H9 (cell line): Measurements from ENCODE around the gene GRAP2. TPM values are rescaled to one million over a fixed set of nuclear protein-coding genes. Genes with fewer than 3 reads are reported as not detected.

Experiments
- DNase-seq: peaks from one replicate; pipeline ENCODE4 v3.0.0-alpha.2; 2017
- H2AFZ ChIP-seq: one replicate; pipeline ENCODE4 v1.6.1; 2013; ENCODE audit warnings: mild to moderate bottlenecking, low read length, control low read depth, moderate library complexity
- H2AK5ac ChIP-seq: 2 replicates; pipeline ENCODE4 v1.6.1; 2013; ENCODE audit warnings: low read length, control low read depth, mixed read lengths; ENCODE audit not compliant: insufficient read length
- H2BK120ac ChIP-seq: one replicate; pipeline ENCODE4 v1.6.1; 2013; ENCODE audit warnings: low read depth, mild to moderate bottlenecking, low read length, control low read depth, inconsistent platforms; ENCODE audit not compliant: poor library complexity, severe bottlenecking
- H2BK12ac ChIP-seq: 2 replicates; pipeline ENCODE4 v1.6.1; 2013; ENCODE audit warnings: low read length, control low read depth, mixed read lengths, low read depth; ENCODE audit not compliant: insufficient read length
- H2BK15ac ChIP-seq: 2 replicates; pipeline ENCODE4 v1.6.1; 2013; ENCODE audit warnings: low read depth, low read length, control low read depth
- H2BK20ac ChIP-seq: one replicate; pipeline ENCODE4 v1.6.1; 2013; ENCODE audit warnings: low read depth, mild to moderate bottlenecking, low read length, control low read depth, inconsistent platforms; ENCODE audit not compliant: poor library complexity, severe bottlenecking
- H2BK5ac ChIP-seq: 2 replicates; pipeline ENCODE4 v1.6.1; 2013; ENCODE audit warnings: low read length, control low read depth, mixed read lengths; ENCODE audit not compliant: insufficient read length
- H3K14ac ChIP-seq: 2 replicates; pipeline ENCODE4 v1.6.1; 2013; ENCODE audit warnings: low read length, control low read depth; ENCODE audit not compliant: insufficient read depth
- H3K18ac ChIP-seq: 2 replicates; pipeline ENCODE4 v1.6.1; 2013; ENCODE audit warnings: low read depth, mild to moderate bottlenecking, mixed read lengths, low read length, control low read depth; ENCODE audit not compliant: insufficient read length
- H3K23ac ChIP-seq: 2 replicates; pipeline ENCODE4 v1.6.1; 2013; ENCODE audit warnings: low read length, control low read depth, mixed read lengths, low read depth; ENCODE audit not compliant: insufficient read length
- H3K23me2 ChIP-seq: 2 replicates; pipeline ENCODE4 v1.6.1; 2013; ENCODE audit warnings: low read depth, mild to moderate bottlenecking, mixed read lengths, low read length, control low read depth; ENCODE audit not compliant: insufficient read length, poor library complexity, severe bottlenecking
- H3K27ac ChIP-seq: 2 replicates; pipeline ENCODE4 v1.5.1; 2013; ENCODE audit warnings: low read length, control low read depth, mixed read lengths, low read depth; ENCODE audit not compliant: insufficient read length
- H3K27me3 ChIP-seq: 2 replicates; pipeline ENCODE4 v1.6.1; 2013; ENCODE audit warnings: low read length, control low read depth, inconsistent platforms; ENCODE audit not compliant: insufficient read depth
- H3K4ac ChIP-seq: 2 replicates; pipeline ENCODE4 v1.6.1; 2013; ENCODE audit warnings: low read depth, mild to moderate bottlenecking, control low read depth, inconsistent platforms, low read length, moderate library complexity
- H3K4me1 ChIP-seq: 2 replicates; pipeline ENCODE4 v1.6.1; 2013; ENCODE audit warnings: low read length, control low read depth, inconsistent platforms; ENCODE audit not compliant: insufficient read depth
- H3K4me2 ChIP-seq: 2 replicates; pipeline ENCODE4 v1.6.1; 2013; ENCODE audit warnings: low read length, control low read depth, mixed read lengths; ENCODE audit not compliant: insufficient read length, insufficient read depth
- H3K56ac ChIP-seq: 2 replicates; pipeline ENCODE4 v1.6.1; 2013; ENCODE audit warnings: low read depth, mild to moderate bottlenecking, mixed read lengths, low read length, control low read depth; ENCODE audit not compliant: insufficient read length
- H3K79me1 ChIP-seq: 2 replicates; pipeline ENCODE4 v1.6.1; 2013; ENCODE audit warnings: low read depth, mild to moderate bottlenecking, moderate library complexity, low read length, control low read depth, inconsistent platforms; ENCODE audit not compliant: insufficient read depth, poor library complexity, severe bottlenecking
- H3K79me2 ChIP-seq: 2 replicates; pipeline ENCODE4 v1.6.1; 2013; ENCODE audit warnings: low read length, control low read depth, inconsistent platforms; ENCODE audit not compliant: insufficient read depth
- H3K9ac ChIP-seq: 2 replicates; pipeline ENCODE4 v1.6.1; 2013; ENCODE audit warnings: low read length, control low read depth, mixed read lengths; ENCODE audit not compliant: insufficient read length; ENCODE audit errors: extremely low read depth
- H3K9me3 ChIP-seq: one replicate; pipeline ENCODE4 v1.6.1; 2013; ENCODE audit warnings: low read depth, low read length, inconsistent platforms; ENCODE audit not compliant: control insufficient read depth
- H3T11ph ChIP-seq: one replicate; pipeline ENCODE4 v1.6.1; 2013; ENCODE audit warnings: mild to moderate bottlenecking, low read length, control low read depth, inconsistent platforms
- H4K20me1 ChIP-seq: one replicate; pipeline ENCODE4 v1.6.1; 2013; ENCODE audit not compliant: control insufficient read depth, insufficient read length, insufficient read depth
- H4K5ac ChIP-seq: 2 replicates; pipeline ENCODE4 v1.6.1; 2013; ENCODE audit warnings: low read depth, mild to moderate bottlenecking, mixed read lengths, low read length, control low read depth; ENCODE audit not compliant: insufficient read length
- H4K8ac ChIP-seq: replicated peaks from 2 replicates; pipeline ENCODE4 v1.6.1; 2013; ENCODE audit warnings: low read length, control low read depth, mixed read lengths, low read depth; ENCODE audit not compliant: insufficient read length
- H4K91ac ChIP-seq: 2 replicates; pipeline ENCODE4 v1.6.1; 2013; ENCODE audit warnings: low read depth, mild to moderate bottlenecking, moderate library complexity, mixed read lengths, low read length, control low read depth; ENCODE audit not compliant: insufficient read length
- H3K27ac Mint-ChIP-seq, 3 experiments: 2 replicates in 2 of 3; 3 replicates in 1 of 3; pipeline ENCODE4 v1.8.0; 2020 to 2021; ENCODE audit warnings: mixed read lengths in 3 of 3, mild to moderate bottlenecking in 1 of 3, moderate library complexity in 1 of 3
- H3K27me3 Mint-ChIP-seq: 2 replicates; pipeline ENCODE4 v1.8.0; 2021; ENCODE audit warnings: low read depth, mild to moderate bottlenecking, moderate library complexity, mixed read lengths
- H3K36me3 Mint-ChIP-seq, 3 experiments: 2 replicates in 2 of 3; 3 replicates in 1 of 3; pipeline ENCODE4 v1.8.0; 2020 to 2021; ENCODE audit warnings: low read depth in 3 of 3, mixed read lengths in 3 of 3; ENCODE audit not compliant: insufficient read depth in 1 of 3
- H3K4me1 Mint-ChIP-seq, 2 experiments: 2 replicates each; pipeline ENCODE4 v1.8.0; 2020; ENCODE audit warnings: mixed read lengths in 2 of 2
- H3K4me3 Mint-ChIP-seq, 2 experiments: 2 replicates in 1 of 2; 3 replicates in 1 of 2; pipeline ENCODE4 v1.8.0; 2020 to 2021; ENCODE audit warnings: mild to moderate bottlenecking in 2 of 2, mixed read lengths in 2 of 2, moderate library complexity in 1 of 2
- H3K9me3 Mint-ChIP-seq, 2 experiments: 2 replicates in 1 of 2; 3 replicates in 1 of 2; pipeline ENCODE4 v1.8.0; 2020; ENCODE audit warnings: mild to moderate bottlenecking in 2 of 2, mixed read lengths in 2 of 2, moderate library complexity in 1 of 2
- WGBS: extraction: QIAGEN DNeasy Blood & Tissue Kit; methylation state at CpG from one replicate; pipeline ENCODE4 v1.1.7; 2013; ENCODE audit warnings: missing lambda C conversion rate, low lambda C conversion rate, mixed read lengths; ENCODE audit not compliant: insufficient read length; ENCODE audit errors: extremely low coverage; 5-methylcytosine and 5-hydroxymethylcytosine counted together
- total RNA-seq: library from RNA; stranded (reverse); gene quantifications from 2 replicates; pipeline ENCODE4 v1.2.1, GENCODE V29; 2021
- TF ChIP-seq, protein P1 (sequence below): fragments of 200-600 bp; sonication (generic); conservative IDR thresholded peaks from 3 replicates; pipeline ENCODE4 v1.8.0; 2021; ENCODE audit warnings: antibody characterized with exemption, mild to moderate bottlenecking

GRAP2 gene
- total RNA-seq, 1 experiment from 2014 or later, result not detected

DNA sequence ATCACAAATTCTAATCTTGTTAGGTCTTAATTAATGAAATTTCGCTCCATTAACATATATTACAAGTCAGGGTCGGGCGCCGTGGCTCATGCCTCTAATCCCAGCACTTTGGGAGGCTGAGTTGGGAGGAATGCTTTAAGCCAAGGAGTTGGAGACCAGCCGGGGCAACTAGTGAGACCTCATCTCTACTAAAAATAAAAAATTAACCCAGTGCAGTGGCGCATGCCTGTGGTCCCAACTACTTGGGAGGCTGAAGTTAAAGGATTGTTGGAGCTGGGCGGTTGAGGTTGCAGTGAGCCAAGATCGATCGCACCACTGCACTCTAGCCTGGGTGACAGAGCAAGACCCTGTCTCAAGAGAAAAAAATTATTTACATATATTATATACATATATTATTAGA, 61.2 kb downstream of the GRAP2 start:
- Histone ChIP-seq H3K56ac (no peak overlapping the region), H4K8ac (no peak overlapping the region), H4K20me1 (no peaks in the 10 kb centered on the region), H2AK5ac (no peak overlapping the region), H4K91ac (no peak overlapping the region), H3K14ac (no peak overlapping the region), H2BK15ac (no peak overlapping the region), H3K4me2 (no peak overlapping the region), H3K27me3 (no peaks in the 10 kb centered on the region), H3K79me2 (no peaks in the 10 kb centered on the region), H3T11ph (no peak overlapping the region), H2BK20ac (no peak overlapping the region), H3K9ac (no peak overlapping the region), H3K4me1 (no peaks in the 10 kb centered on the region), H3K23me2 (no peaks in the 10 kb centered on the region), H3K9me3 (no peaks in the 10 kb centered on the region), H2AFZ (no peak overlapping the region), H3K27ac (no peak overlapping the region), H2BK12ac (no peak overlapping the region), H3K23ac (no peak overlapping the region), H4K5ac (no peak overlapping the region), H2BK5ac (no peak overlapping the region), H2BK120ac (no peak overlapping the region), H3K79me1 (no peaks in the 10 kb centered on the region), H3K4ac (no peak overlapping the region), H3K18ac (no peak overlapping the region)
- no peaks in the 10 kb centered on the region for H3K9me3 Mint-ChIP-seq
- peaks cover 20 to 22% of the 10 kb centered on the region in 2 experiments for H3K4me1 Mint-ChIP-seq
- TF ChIP-seq, protein P1, sequence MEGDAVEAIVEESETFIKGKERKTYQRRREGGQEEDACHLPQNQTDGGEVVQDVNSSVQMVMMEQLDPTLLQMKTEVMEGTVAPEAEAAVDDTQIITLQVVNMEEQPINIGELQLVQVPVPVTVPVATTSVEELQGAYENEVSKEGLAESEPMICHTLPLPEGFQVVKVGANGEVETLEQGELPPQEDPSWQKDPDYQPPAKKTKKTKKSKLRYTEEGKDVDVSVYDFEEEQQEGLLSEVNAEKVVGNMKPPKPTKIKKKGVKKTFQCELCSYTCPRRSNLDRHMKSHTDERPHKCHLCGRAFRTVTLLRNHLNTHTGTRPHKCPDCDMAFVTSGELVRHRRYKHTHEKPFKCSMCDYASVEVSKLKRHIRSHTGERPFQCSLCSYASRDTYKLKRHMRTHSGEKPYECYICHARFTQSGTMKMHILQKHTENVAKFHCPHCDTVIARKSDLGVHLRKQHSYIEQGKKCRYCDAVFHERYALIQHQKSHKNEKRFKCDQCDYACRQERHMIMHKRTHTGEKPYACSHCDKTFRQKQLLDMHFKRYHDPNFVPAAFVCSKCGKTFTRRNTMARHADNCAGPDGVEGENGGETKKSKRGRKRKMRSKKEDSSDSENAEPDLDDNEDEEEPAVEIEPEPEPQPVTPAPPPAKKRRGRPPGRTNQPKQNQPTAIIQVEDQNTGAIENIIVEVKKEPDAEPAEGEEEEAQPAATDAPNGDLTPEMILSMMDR, result no peak
- DNase-seq, result no peak
- no peak overlapping the region for H3K27ac Mint-ChIP-seq
- no CpG with 5 or more reads among the region's 9 CpGs for WGBS
- no peak overlapping the region for H3K4me3 Mint-ChIP-seq
- peaks cover 26% of the 10 kb centered on the region for H3K27me3 Mint-ChIP-seq
- H3K36me3 Mint-ChIP-seq, result no peaks in the 10 kb centered on the region; a peak in 1 of 7 replicates
